SK-N-SH (cell line): Measurements from ENCODE around the gene WDR49.

ENCODE experiments used
- EP300 ChIP-seq, 2 experiments: IDR thresholded peaks; 2 replicates each; pipeline versions ENCODE4 v1.4.0 to v1.6.1; 2012; ENCODE audit warnings: borderline replicate concordance in 1 of 2, low read depth in 1 of 2, low read length in 1 of 2
- NRF1 ChIP-seq: IDR thresholded peaks from 2 replicates; pipeline ENCODE4 v1.6.1; 2012; ENCODE audit warnings: low read depth, mild to moderate bottlenecking, low read length
- POLR2AphosphoS5 ChIP-seq: IDR thresholded peaks from 2 replicates; pipeline ENCODE4 v1.6.1; 2012; ENCODE audit warnings: low read depth, low read length
- REST ChIP-seq: IDR thresholded peaks from 2 replicates; pipeline ENCODE4 v1.6.1; 2012; ENCODE audit warnings: mild to moderate bottlenecking, low read depth, low read length, moderate library complexity
- RFX5 ChIP-seq: IDR thresholded peaks from 2 replicates; pipeline ENCODE4 v1.6.1; 2012; ENCODE audit warnings: mild to moderate bottlenecking, improper control_type of control experiment, low read length
- TAF1 ChIP-seq: IDR thresholded peaks from 2 replicates; pipeline ENCODE4 v1.6.1; 2012; ENCODE audit warnings: low read depth, mild to moderate bottlenecking, low read length, moderate library complexity, borderline replicate concordance
- TF ChIP-seq, protein P1 (sequence below): fragments of 200-600 bp; sonication (generic); IDR thresholded peaks from 2 replicates; pipeline ENCODE4 v1.6.1; 2017; ENCODE audit warnings: antibody characterized with exemption, mild to moderate bottlenecking, moderate library complexity

DNA sequence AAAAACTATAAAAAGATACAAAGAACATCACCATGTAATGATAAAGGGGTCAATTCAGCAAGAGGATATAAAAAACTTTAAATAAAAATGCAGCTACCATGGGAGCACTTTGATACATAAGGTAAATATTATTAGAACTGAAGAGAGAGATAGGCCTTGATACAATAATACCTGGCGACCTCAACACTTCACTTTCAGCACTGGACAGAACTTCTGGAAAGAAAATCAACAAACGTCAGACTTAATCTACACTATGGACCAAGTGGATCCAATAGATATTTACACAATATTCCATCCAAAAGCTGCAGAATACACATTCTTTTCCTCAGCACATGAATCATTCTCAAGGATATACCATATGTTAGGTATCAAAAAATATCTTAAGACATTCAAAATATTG is 42.0 kb downstream of the WDR49 start:
- no peak for TF ChIP-seq NRF1
- TF ChIP-seq, protein P1, sequence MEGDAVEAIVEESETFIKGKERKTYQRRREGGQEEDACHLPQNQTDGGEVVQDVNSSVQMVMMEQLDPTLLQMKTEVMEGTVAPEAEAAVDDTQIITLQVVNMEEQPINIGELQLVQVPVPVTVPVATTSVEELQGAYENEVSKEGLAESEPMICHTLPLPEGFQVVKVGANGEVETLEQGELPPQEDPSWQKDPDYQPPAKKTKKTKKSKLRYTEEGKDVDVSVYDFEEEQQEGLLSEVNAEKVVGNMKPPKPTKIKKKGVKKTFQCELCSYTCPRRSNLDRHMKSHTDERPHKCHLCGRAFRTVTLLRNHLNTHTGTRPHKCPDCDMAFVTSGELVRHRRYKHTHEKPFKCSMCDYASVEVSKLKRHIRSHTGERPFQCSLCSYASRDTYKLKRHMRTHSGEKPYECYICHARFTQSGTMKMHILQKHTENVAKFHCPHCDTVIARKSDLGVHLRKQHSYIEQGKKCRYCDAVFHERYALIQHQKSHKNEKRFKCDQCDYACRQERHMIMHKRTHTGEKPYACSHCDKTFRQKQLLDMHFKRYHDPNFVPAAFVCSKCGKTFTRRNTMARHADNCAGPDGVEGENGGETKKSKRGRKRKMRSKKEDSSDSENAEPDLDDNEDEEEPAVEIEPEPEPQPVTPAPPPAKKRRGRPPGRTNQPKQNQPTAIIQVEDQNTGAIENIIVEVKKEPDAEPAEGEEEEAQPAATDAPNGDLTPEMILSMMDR: no peak
- no peak for TF ChIP-seq RFX5
- TF ChIP-seq POLR2AphosphoS5: no peak
- TF ChIP-seq EP300 (IDR thresholded peaks at IDR 0.05; ENCODE audit: borderline replicate concordance in 1 of 2, low read depth in 1 of 2, low read length in 1 of 2): no peak
- TF ChIP-seq REST: no peak
- TF ChIP-seq TAF1: no peak
